HepG2 (cell line): ENCODE measurements around the gene CFAP43.

Experiments
- HMGXB3 ChIP-seq: sonication (generic); formaldehyde crosslinking; IDR thresholded peaks from 2 replicates; pipeline ENCODE4 v1.4.0; 2020; ENCODE audit warnings: missing genetic modification reagents, borderline replicate concordance
- MYC ChIP-seq: sonication (generic); formaldehyde crosslinking; IDR thresholded peaks from 2 replicates; pipeline ENCODE4 v1.9.0; 2021; ENCODE audit warnings: missing genetic modification reagents, borderline replicate concordance
- NBN ChIP-seq: fragments of 450-650 bp; conservative IDR thresholded peaks from 2 replicates; pipeline ENCODE4 v1.6.1; 2017
- NFIB ChIP-seq: sonication (generic); formaldehyde crosslinking; IDR thresholded peaks from 2 replicates; pipeline ENCODE4 v1.9.0; 2021; ENCODE audit warnings: missing genetic modification reagents, mild to moderate bottlenecking, borderline replicate concordance
- PAX8 ChIP-seq: sonication (generic); formaldehyde crosslinking; IDR thresholded peaks from 2 replicates; pipeline ENCODE4 v1.8.0; 2022; ENCODE audit warnings: mild to moderate bottlenecking, missing genetic modification reagents, borderline replicate concordance
- POLR2AphosphoS5 ChIP-seq: IDR thresholded peaks from 2 replicates; pipeline ENCODE4 v1.6.1; 2012; ENCODE audit warnings: low read depth, low read length
- SOX6 ChIP-seq, 2 experiments: fragments of 450-650 bp in 1 of 2; sonication (generic) in 1 of 2; formaldehyde crosslinking in 1 of 2; IDR thresholded peaks; 2 replicates each; pipeline versions ENCODE4 v1.4.0 to v1.6.1; 2017 to 2020; ENCODE audit warnings: antibody characterized with exemption in 1 of 2, mild to moderate bottlenecking in 1 of 2, missing genetic modification reagents in 1 of 2
- ZIK1 ChIP-seq: sonication (generic); formaldehyde crosslinking; IDR thresholded peaks from 2 replicates; pipeline ENCODE4 v1.5.0; 2020; ENCODE audit warnings: mild to moderate bottlenecking, low read depth, missing genetic modification reagents, borderline replicate concordance
- ZNF672 ChIP-seq: sonication (generic); formaldehyde crosslinking; IDR thresholded peaks from 2 replicates; pipeline ENCODE4 v1.8.1; 2022; ENCODE audit warnings: missing genetic modification reagents
- TF ChIP-seq, protein P1 (sequence below): IDR thresholded peaks from 2 replicates; pipeline ENCODE4 v1.6.1; 2012; ENCODE audit warnings: inconsistent platforms
- TF ChIP-seq, protein P2 (sequence below): sonication (generic); formaldehyde crosslinking; IDR thresholded peaks from 2 replicates; pipeline ENCODE4 v1.5.0; 2020; ENCODE audit warnings: mild to moderate bottlenecking, missing genetic modification reagents, moderate library complexity

DNA sequence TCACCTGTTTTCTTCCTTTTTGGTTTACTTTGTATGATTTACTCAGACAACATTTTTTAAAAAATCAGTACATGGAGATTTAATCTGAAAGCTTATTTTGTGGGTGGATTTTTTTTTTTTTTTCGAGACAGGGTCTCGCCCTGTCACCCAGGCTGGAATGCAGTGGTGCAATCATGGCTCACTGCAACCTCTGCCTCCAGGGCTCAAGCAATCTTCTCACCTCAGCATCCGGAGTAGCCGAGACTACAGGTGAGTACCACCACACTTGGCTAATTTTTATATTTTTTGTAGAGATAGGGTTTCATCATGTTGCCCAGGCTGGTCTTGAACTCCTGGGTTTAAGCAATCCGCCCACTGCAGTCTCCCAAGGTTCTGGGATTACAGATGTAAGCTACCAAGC lies 25.1 kb upstream of the CFAP43 start:
- TF ChIP-seq HMGXB3 (no peak), NBN (no peak), NFIB (no peak), ZNF672 (CRISPR knock-in tag) (no peak), SOX6 (IDR thresholded peaks at IDR 0.05) (no peak), SOX6 (CRISPR knock-in tag; IDR thresholded peaks at IDR 0.05) (no peak), POLR2AphosphoS5 (no peak), MYC (CRISPR knock-in tag) (no peak), PAX8 (CRISPR knock-in tag) (no peak), ZIK1 (CRISPR knock-in tag) (no peak)
- TF ChIP-seq, protein P1, sequence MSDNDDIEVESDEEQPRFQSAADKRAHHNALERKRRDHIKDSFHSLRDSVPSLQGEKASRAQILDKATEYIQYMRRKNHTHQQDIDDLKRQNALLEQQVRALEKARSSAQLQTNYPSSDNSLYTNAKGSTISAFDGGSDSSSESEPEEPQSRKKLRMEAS: no peak
- TF ChIP-seq, protein P2, sequence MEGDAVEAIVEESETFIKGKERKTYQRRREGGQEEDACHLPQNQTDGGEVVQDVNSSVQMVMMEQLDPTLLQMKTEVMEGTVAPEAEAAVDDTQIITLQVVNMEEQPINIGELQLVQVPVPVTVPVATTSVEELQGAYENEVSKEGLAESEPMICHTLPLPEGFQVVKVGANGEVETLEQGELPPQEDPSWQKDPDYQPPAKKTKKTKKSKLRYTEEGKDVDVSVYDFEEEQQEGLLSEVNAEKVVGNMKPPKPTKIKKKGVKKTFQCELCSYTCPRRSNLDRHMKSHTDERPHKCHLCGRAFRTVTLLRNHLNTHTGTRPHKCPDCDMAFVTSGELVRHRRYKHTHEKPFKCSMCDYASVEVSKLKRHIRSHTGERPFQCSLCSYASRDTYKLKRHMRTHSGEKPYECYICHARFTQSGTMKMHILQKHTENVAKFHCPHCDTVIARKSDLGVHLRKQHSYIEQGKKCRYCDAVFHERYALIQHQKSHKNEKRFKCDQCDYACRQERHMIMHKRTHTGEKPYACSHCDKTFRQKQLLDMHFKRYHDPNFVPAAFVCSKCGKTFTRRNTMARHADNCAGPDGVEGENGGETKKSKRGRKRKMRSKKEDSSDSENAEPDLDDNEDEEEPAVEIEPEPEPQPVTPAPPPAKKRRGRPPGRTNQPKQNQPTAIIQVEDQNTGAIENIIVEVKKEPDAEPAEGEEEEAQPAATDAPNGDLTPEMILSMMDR: no peak
